HEK293 (cell line): ENCODE results near the gene HOXA3.

ENCODE experiments used
- BCL11B ChIP-seq: fragments of 450-650 bp; formaldehyde crosslinking; IDR thresholded peaks from 2 replicates; pipeline ENCODE4 v1.5.1; 2016; ENCODE audit warnings: low read depth, missing biosample characterization, missing genetic modification characterization
- EGR2 ChIP-seq: fragments of 450-650 bp; formaldehyde crosslinking; IDR thresholded peaks from 2 replicates; pipeline ENCODE4 v1.5.1; 2016; ENCODE audit warnings: low read depth, missing biosample characterization, missing genetic modification characterization
- HOXD13 ChIP-seq: sonication (generic); formaldehyde crosslinking; IDR thresholded peaks from 2 replicates; pipeline ENCODE4 v1.8.0; 2022; ENCODE audit warnings: missing genetic modification reagents, borderline replicate concordance
- KLF8 ChIP-seq: fragments of 450-650 bp; formaldehyde crosslinking; IDR thresholded peaks from 2 replicates; pipeline ENCODE4 v1.5.1; 2016; ENCODE audit warnings: missing biosample characterization, missing genetic modification characterization
- MZF1 ChIP-seq: fragments of 450-650 bp; formaldehyde crosslinking; IDR thresholded peaks from 2 replicates; pipeline ENCODE4 v1.5.1; 2017; ENCODE audit warnings: missing biosample characterization, missing genetic modification characterization, borderline replicate concordance
- PRDM1 ChIP-seq: fragments of 450-650 bp; formaldehyde crosslinking; IDR thresholded peaks from 2 replicates; pipeline ENCODE4; 2016; ENCODE audit warnings: missing biosample characterization, missing genetic modification characterization
- YY2 ChIP-seq: fragments of 450-650 bp; formaldehyde crosslinking; IDR thresholded peaks from 2 replicates; pipeline ENCODE4 v1.5.1; 2016; ENCODE audit warnings: missing biosample characterization, missing genetic modification characterization
- ZBTB7A ChIP-seq: fragments of 450-650 bp; formaldehyde crosslinking; IDR thresholded peaks from 2 replicates; pipeline ENCODE4 v1.5.1; 2016; ENCODE audit warnings: low read depth, missing biosample characterization, missing genetic modification characterization
- ZEB2 ChIP-seq: fragments of 450-650 bp; formaldehyde crosslinking; IDR thresholded peaks from 2 replicates; pipeline ENCODE4 v1.5.1; 2016; ENCODE audit warnings: missing biosample characterization, missing genetic modification characterization
- ZFP37 ChIP-seq: fragments of 450-650 bp; formaldehyde crosslinking; IDR thresholded peaks from 2 replicates; pipeline ENCODE4 v1.5.1; 2016; ENCODE audit warnings: missing biosample characterization, missing genetic modification characterization
- ZNF132 ChIP-seq: fragments of 450-650 bp; formaldehyde crosslinking; IDR thresholded peaks from 2 replicates; pipeline ENCODE4 v1.5.1; 2017; ENCODE audit warnings: missing biosample characterization, missing genetic modification characterization, borderline replicate concordance
- ZNF19 ChIP-seq: fragments of 450-650 bp; formaldehyde crosslinking; IDR thresholded peaks from 2 replicates; pipeline ENCODE4; 2016; ENCODE audit warnings: missing biosample characterization, missing genetic modification characterization, low read depth
- ZNF211 ChIP-seq: fragments of 450-650 bp; formaldehyde crosslinking; IDR thresholded peaks from 2 replicates; pipeline ENCODE4 v1.5.1; 2016; ENCODE audit warnings: low read depth, missing biosample characterization, missing genetic modification characterization
- ZNF221 ChIP-seq: fragments of 450-650 bp; formaldehyde crosslinking; IDR thresholded peaks from 2 replicates; pipeline ENCODE4 v1.5.1; 2017; ENCODE audit warnings: missing biosample characterization, missing genetic modification characterization, borderline replicate concordance
- ZNF223 ChIP-seq: fragments of 450-650 bp; formaldehyde crosslinking; IDR thresholded peaks from 2 replicates; pipeline ENCODE4 v1.5.1; 2016; ENCODE audit warnings: missing biosample characterization, missing genetic modification characterization
- ZNF23 ChIP-seq: fragments of 450-650 bp; formaldehyde crosslinking; IDR thresholded peaks from 2 replicates; pipeline ENCODE4 v1.5.1; 2016; ENCODE audit warnings: missing biosample characterization, missing genetic modification characterization, borderline replicate concordance
- ZNF341 ChIP-seq: fragments of 450-650 bp; formaldehyde crosslinking; IDR thresholded peaks from 2 replicates; pipeline ENCODE4; 2016; ENCODE audit warnings: low read depth, missing biosample characterization, missing genetic modification characterization
- ZNF423 ChIP-seq: fragments of 450-650 bp; formaldehyde crosslinking; IDR thresholded peaks from 2 replicates; pipeline ENCODE4 v1.5.1; 2016; ENCODE audit warnings: missing biosample characterization, missing genetic modification characterization
- ZNF561 ChIP-seq: fragments of 450-650 bp; IDR thresholded peaks from 2 replicates; pipeline ENCODE4 v1.5.1; 2018; ENCODE audit warnings: missing biosample characterization, missing genetic modification characterization, borderline replicate concordance
- ZNF624 ChIP-seq: fragments of 450-650 bp; formaldehyde crosslinking; IDR thresholded peaks from 2 replicates; pipeline ENCODE4 v1.5.1; 2017; ENCODE audit warnings: missing biosample characterization, missing genetic modification characterization
- ZNF677 ChIP-seq: fragments of 450-650 bp; IDR thresholded peaks from 2 replicates; pipeline ENCODE4 v1.5.0; 2018; ENCODE audit warnings: missing biosample characterization, mild to moderate bottlenecking, missing genetic modification characterization, moderate library complexity
- ZNF707 ChIP-seq: fragments of 450-650 bp; formaldehyde crosslinking; IDR thresholded peaks from 2 replicates; pipeline ENCODE4 v1.5.1; 2016; ENCODE audit warnings: missing biosample characterization, missing genetic modification characterization
- ZNF837 ChIP-seq: fragments of 450-650 bp; formaldehyde crosslinking; IDR thresholded peaks from 2 replicates; pipeline ENCODE4 v1.5.1; 2016; ENCODE audit warnings: missing biosample characterization, missing genetic modification characterization
- TF ChIP-seq, protein P1 (sequence below): fragments of 450-650 bp; formaldehyde crosslinking; IDR thresholded peaks from 2 replicates; pipeline ENCODE4 v1.5.1; 2016; ENCODE audit warnings: missing biosample characterization, missing genetic modification characterization
- TF ChIP-seq, protein P2 (sequence below): fragments of 450-650 bp; formaldehyde crosslinking; IDR thresholded peaks from 2 replicates; pipeline ENCODE4 v1.5.1; 2016; ENCODE audit warnings: missing biosample characterization, missing genetic modification characterization
- TF ChIP-seq, protein P3 (sequence below): fragments of 450-650 bp; formaldehyde crosslinking; IDR thresholded peaks from 2 replicates; pipeline ENCODE4 v1.5.1; 2017; ENCODE audit warnings: missing biosample characterization, mild to moderate bottlenecking, missing genetic modification characterization, moderate library complexity
- TF ChIP-seq, protein P4 (sequence below): fragments of 450-650 bp; formaldehyde crosslinking; IDR thresholded peaks from 2 replicates; pipeline ENCODE4 v1.5.1; 2016; ENCODE audit warnings: missing biosample characterization, missing genetic modification characterization
- TF ChIP-seq, protein P5 (sequence below): fragments of 450-650 bp; formaldehyde crosslinking; IDR thresholded peaks from 2 replicates; pipeline ENCODE4 v1.5.1; 2017; ENCODE audit warnings: missing biosample characterization, missing genetic modification characterization
- TF ChIP-seq, protein P6 (sequence below): fragments of 450-650 bp; formaldehyde crosslinking; conservative IDR thresholded peaks from 2 replicates; pipeline ENCODE4 v1.5.1; 2016; ENCODE audit warnings: low read depth, missing biosample characterization, missing genetic modification characterization

The HOXA3 gene

DNA sequence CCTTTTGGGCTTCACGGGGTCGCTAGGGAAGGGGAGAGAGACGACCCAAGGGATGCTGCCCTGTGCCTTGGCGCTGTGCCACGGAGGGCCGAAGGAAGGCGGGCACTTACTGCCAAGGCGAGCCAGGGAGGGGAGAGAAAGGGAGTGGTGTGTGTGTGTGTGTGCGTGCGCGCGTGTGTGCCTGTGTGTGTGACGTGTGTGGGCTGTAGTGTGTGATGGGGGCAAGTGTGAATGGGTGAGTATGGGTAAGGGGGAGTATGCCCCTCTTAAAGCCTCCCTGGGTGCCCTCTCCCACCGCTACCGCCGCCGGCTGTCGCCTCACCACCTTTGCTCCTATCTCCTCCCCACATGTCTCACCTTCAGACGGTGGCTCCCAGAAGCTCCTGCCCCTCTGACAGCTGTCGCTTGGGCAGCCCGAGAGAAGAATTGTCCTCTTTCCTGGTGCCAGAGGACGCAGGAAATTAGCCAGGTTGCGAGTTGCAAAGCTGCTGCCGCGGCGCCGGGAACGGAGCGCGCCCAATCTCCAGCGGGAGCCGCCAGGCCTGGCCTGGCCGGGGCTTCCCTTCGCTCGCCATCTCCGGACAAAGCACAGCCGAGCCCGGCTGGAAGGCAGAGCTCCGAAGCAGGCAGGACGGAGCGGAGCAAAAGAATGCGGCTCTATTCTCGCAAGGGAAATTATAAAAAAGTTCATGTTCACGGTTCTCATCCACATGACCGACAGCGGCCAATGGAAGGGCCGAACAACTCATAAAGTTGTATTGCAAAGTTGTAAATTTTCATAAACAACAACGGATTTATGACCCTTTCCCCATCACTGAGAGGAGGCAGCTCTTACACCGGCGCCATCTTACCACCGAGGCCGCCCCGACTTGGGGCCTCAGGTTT lies at the start of gene HOXA3 (continued):
- no peak for TF ChIP-seq ZNF624 (tag by site-specific recombination)
- TF ChIP-seq ZEB2 (tag by site-specific recombination), result 0 out of 2 replicates have a peak, but pooled peaks have one; percentile 34
- TF ChIP-seq ZNF19 (tag by site-specific recombination), result no peak
- TF ChIP-seq, protein P1, sequence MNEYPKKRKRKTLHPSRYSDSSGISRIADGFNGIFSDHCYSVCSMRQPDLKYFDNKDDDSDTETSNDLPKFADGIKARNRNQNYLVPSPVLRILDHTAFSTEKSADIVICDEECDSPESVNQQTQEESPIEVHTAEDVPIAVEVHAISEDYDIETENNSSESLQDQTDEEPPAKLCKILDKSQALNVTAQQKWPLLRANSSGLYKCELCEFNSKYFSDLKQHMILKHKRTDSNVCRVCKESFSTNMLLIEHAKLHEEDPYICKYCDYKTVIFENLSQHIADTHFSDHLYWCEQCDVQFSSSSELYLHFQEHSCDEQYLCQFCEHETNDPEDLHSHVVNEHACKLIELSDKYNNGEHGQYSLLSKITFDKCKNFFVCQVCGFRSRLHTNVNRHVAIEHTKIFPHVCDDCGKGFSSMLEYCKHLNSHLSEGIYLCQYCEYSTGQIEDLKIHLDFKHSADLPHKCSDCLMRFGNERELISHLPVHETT, result no peak
- TF ChIP-seq ZNF707 (tag by site-specific recombination), result no peak
- TF ChIP-seq ZNF341 (tag by site-specific recombination), result peak; percentile 30
- TF ChIP-seq KLF8 (tag by site-specific recombination), result peak; percentile 74; the same call in 1 of the 2 replicates
- TF ChIP-seq, protein P2, sequence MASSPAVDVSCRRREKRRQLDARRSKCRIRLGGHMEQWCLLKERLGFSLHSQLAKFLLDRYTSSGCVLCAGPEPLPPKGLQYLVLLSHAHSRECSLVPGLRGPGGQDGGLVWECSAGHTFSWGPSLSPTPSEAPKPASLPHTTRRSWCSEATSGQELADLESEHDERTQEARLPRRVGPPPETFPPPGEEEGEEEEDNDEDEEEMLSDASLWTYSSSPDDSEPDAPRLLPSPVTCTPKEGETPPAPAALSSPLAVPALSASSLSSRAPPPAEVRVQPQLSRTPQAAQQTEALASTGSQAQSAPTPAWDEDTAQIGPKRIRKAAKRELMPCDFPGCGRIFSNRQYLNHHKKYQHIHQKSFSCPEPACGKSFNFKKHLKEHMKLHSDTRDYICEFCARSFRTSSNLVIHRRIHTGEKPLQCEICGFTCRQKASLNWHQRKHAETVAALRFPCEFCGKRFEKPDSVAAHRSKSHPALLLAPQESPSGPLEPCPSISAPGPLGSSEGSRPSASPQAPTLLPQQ (tag by site-specific recombination), result peak; percentile 33; the same call in 1 of the 2 replicates
- no peak for TF ChIP-seq BCL11B (tag by site-specific recombination)
- no peak for TF ChIP-seq ZNF677
- TF ChIP-seq ZNF23 (tag by site-specific recombination), result no peak
- no peak for TF ChIP-seq ZNF211 (tag by site-specific recombination)
- peak; percentile 75 for TF ChIP-seq EGR2 (tag by site-specific recombination)
- no peak for TF ChIP-seq ZBTB7A
- TF ChIP-seq, protein P3, sequence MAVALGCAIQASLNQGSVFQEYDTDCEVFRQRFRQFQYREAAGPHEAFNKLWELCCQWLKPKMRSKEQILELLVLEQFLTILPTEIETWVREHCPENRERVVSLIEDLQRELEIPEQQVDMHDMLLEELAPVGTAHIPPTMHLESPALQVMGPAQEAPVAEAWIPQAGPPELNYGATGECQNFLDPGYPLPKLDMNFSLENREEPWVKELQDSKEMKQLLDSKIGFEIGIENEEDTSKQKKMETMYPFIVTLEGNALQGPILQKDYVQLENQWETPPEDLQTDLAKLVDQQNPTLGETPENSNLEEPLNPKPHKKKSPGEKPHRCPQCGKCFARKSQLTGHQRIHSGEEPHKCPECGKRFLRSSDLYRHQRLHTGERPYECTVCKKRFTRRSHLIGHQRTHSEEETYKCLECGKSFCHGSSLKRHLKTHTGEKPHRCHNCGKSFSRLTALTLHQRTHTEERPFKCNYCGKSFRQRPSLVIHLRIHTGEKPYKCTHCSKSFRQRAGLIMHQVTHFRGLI (tag by site-specific recombination), result no peak
- TF ChIP-seq MZF1 (tag by site-specific recombination), result no peak
- TF ChIP-seq, protein P4, sequence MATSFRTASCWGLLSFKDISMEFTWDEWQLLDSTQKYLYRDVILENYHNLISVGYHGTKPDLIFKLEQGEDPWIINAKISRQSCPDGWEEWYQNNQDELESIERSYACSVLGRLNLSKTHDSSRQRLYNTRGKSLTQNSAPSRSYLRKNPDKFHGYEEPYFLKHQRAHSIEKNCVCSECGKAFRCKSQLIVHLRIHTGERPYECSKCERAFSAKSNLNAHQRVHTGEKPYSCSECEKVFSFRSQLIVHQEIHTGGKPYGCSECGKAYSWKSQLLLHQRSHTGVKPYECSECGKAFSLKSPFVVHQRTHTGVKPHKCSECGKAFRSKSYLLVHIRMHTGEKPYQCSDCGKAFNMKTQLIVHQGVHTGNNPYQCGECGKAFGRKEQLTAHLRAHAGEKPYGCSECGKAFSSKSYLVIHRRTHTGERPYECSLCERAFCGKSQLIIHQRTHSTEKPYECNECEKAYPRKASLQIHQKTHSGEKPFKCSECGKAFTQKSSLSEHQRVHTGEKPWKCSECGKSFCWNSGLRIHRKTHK (tag by site-specific recombination), result no peak
- TF ChIP-seq ZNF561 (tag by site-specific recombination), result no peak
- TF ChIP-seq ZNF223 (tag by site-specific recombination), result peak; percentile 45; the same call in 1 of the 2 replicates
- no peak for TF ChIP-seq ZNF132 (tag by site-specific recombination)
- TF ChIP-seq HOXD13 (CRISPR knock-in tag), result no peak
- TF ChIP-seq, protein P5, sequence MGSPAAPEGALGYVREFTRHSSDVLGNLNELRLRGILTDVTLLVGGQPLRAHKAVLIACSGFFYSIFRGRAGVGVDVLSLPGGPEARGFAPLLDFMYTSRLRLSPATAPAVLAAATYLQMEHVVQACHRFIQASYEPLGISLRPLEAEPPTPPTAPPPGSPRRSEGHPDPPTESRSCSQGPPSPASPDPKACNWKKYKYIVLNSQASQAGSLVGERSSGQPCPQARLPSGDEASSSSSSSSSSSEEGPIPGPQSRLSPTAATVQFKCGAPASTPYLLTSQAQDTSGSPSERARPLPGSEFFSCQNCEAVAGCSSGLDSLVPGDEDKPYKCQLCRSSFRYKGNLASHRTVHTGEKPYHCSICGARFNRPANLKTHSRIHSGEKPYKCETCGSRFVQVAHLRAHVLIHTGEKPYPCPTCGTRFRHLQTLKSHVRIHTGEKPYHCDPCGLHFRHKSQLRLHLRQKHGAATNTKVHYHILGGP, result no peak
- TF ChIP-seq ZFP37, result 0 out of 2 replicates have a peak, but pooled peaks have one; percentile 63
- peak; percentile 91 for TF ChIP-seq PRDM1 (tag by site-specific recombination)
- TF ChIP-seq, protein P6, sequence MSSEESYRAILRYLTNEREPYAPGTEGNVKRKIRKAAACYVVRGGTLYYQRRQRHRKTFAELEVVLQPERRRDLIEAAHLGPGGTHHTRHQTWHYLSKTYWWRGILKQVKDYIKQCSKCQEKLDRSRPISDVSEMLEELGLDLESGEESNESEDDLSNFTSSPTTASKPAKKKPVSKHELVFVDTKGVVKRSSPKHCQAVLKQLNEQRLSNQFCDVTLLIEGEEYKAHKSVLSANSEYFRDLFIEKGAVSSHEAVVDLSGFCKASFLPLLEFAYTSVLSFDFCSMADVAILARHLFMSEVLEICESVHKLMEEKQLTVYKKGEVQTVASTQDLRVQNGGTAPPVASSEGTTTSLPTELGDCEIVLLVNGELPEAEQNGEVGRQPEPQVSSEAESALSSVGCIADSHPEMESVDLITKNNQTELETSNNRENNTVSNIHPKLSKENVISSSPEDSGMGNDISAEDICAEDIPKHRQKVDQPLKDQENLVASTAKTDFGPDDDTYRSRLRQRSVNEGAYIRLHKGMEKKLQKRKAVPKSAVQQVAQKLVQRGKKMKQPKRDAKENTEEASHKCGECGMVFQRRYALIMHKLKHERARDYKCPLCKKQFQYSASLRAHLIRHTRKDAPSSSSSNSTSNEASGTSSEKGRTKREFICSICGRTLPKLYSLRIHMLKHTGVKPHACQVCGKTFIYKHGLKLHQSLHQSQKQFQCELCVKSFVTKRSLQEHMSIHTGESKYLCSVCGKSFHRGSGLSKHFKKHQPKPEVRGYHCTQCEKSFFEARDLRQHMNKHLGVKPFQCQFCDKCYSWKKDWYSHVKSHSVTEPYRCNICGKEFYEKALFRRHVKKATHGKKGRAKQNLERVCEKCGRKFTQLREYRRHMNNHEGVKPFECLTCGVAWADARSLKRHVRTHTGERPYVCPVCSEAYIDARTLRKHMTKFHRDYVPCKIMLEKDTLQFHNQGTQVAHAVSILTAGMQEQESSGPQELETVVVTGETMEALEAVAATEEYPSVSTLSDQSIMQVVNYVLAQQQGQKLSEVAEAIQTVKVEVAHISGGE, result no peak
- TF ChIP-seq ZNF837 (tag by site-specific recombination), result no peak
- no peak for TF ChIP-seq ZNF221 (tag by site-specific recombination)
- no peak for TF ChIP-seq ZNF423 (tag by site-specific recombination)
- TF ChIP-seq YY2, result no peak
